Astrocyte of the cerebellum (primary cell): ENCODE results near the gene NEK4.

Experiments used
- DNase-seq: peaks from one replicate; pipeline ENCODE4 v3.0.0-alpha.2; 2011; ENCODE audit warnings: low read depth
- H3K4me3 ChIP-seq: 2 replicates; pipeline ENCODE4 v1.5.1; 2011; ENCODE audit warnings: mild to moderate bottlenecking, low read depth, low read length, moderate library complexity
- in situ Hi-C: cut with HindIII; loops from 2 replicates; pipeline ENCODE4 v1.10.0; 2017; ENCODE audit warnings: low sequenced_read_pairs
- TF ChIP-seq, protein P1 (sequence below): IDR thresholded peaks from 2 replicates; pipeline ENCODE4 v1.5.1; 2012; ENCODE audit warnings: low read length, low read depth, moderate library complexity, mild to moderate bottlenecking; ENCODE audit errors: missing control alignments

The NEK4 gene

DNA sequence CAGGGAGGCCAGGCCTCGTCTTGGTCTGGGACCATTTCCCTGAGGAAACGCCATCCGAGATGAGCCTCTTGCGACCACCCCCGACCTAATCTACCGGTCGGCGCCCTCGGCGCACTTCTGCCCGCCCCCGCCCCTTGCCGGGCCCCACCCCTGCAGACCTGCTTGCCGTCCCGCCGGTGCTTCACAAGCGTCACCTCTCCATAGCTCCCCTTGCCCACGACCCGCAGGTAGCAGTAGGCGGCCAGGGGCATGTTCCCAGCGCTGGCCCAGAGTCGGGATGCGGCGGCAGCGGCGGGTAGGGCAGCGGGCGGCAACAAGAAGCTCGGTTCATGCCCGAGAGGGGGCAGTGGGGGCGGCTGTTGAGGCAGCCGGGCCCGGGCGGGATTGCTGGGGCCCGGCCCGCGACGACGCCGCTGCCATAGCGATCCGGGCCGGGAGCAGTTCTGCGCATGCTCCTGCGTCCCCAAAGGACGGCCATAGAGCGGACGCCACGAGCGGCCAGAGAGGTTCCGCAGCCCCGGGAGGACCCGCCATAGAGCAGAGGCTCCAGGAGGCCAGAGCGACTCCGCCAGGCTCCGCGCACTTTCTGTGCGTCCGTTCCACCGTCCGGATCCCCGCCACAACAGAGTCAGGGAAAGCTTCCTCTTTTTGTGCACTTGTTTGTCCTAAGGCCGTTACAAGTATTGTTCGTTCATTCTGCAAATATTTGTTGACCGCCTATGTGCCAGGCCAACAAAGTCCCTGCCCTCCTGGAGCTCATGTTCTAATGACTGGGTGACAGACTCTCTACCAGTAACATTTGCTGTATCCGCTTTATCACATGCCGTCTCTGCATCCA, at the start of gene NEK4:
Gene NEK4 (minus strand): TSS at position 445 of the 838 bp plus-strand sequence. CDS start 194 bp downstream, at position 251.
- peak; percentile 62 for DNase-seq
- H3K4me3 ChIP-seq: peak within 1 kb of the TSS; percentile 70
- in situ Hi-C loops: no loop called here
- TF ChIP-seq, protein P1, sequence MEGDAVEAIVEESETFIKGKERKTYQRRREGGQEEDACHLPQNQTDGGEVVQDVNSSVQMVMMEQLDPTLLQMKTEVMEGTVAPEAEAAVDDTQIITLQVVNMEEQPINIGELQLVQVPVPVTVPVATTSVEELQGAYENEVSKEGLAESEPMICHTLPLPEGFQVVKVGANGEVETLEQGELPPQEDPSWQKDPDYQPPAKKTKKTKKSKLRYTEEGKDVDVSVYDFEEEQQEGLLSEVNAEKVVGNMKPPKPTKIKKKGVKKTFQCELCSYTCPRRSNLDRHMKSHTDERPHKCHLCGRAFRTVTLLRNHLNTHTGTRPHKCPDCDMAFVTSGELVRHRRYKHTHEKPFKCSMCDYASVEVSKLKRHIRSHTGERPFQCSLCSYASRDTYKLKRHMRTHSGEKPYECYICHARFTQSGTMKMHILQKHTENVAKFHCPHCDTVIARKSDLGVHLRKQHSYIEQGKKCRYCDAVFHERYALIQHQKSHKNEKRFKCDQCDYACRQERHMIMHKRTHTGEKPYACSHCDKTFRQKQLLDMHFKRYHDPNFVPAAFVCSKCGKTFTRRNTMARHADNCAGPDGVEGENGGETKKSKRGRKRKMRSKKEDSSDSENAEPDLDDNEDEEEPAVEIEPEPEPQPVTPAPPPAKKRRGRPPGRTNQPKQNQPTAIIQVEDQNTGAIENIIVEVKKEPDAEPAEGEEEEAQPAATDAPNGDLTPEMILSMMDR: no peak

DNA sequence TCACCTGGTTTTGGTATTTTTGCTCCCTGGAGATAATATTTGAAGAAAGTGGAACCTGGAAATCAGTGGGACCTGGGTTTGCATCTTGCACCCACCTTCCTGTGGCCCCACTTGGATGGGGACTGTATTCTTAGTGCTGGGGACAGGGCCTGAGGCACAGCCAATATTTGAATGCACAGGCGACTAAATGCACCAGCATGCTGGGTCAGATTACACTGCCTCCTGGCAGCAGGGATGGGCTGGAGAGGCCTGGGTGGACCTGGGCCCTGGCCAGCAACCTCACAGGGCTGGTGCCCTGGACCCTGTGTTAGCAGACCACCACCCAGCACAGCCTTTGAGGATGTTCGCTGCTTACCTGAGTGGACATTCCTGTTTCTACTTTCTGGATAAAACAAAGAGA, 49.2 kb upstream of the NEK4 start:
- TF ChIP-seq, protein P1: no peak
- H3K4me3 ChIP-seq: no peak overlapping the region
- in situ Hi-C loops: no loop called here
- no peak for DNase-seq

GRCh38 chr3:52817860-52818259, 47.1 kb upstream of the NEK4 start:
- TF ChIP-seq, protein P1: no peak
- no peak for DNase-seq
- in situ Hi-C loops: no loop called here
- no peak overlapping the region for H3K4me3 ChIP-seq

DNA sequence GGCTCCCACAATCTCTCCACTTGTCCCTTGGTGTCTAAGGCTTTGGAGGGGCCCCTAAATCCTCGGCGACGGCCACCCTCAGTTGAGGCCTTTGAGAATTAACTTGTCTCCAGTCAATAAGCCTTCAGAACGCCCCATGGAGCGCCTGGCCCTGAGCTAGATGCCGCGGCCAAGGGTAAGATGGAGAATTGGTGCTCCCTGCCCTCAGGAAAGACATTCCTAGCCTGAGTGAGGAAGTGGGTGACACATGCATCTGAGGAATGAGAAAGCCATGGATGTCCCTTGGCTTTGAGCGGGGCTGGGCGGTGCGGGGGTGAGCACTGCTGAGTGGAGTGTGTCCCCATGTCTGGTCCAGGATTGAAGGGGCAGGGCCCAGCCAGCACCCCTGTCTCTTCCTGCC, 46.5 kb upstream of the NEK4 start:
- TF ChIP-seq, protein P1: no peak
- no peak for DNase-seq
- in situ Hi-C loops: no loop called here
- H3K4me3 ChIP-seq: no peak overlapping the region

DNA sequence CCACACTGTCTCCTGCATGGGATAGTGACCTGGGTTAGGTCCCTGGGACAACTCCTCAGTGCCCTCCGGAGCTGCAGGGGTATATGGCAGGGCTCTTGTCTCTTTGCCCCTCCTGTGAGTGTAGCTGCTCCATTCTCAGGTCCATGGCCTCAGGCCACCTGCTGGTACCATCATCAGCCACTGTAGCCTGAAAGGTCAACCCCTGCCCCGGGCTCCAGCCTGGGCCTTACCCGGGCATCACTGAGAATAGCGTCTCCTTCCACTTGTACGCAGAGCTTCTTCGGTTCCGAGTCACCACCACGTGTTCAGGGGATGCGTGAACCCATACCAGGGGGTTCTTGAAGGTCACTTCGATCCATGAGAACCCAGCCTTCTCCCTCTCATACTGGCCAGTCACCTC, 45.9 kb upstream of the NEK4 start:
- in situ Hi-C loops: no loop called here
- TF ChIP-seq, protein P1: no peak
- no peak for DNase-seq
- no peak overlapping the region for H3K4me3 ChIP-seq

DNA sequence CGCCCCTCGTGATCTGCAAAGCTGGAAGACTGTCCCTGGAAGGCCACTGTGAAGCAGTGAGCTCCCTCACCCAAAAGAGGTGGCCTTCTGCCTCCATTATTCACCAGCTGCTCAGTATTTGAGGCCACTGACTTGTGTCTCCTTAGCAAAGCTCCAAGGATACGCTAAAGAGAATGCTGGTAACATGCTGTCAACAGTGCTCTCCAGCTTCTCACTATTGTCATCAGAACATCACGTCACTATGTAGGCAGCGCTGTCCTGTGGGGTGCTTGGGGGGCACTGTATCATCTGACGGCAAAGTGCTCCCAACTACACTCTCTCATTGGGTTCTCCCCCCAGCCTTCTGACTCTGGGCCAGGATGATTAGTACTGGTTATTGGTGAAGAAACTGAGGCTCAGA, 45.5 kb upstream of the NEK4 start:
- TF ChIP-seq, protein P1: no peak
- DNase-seq: no peak
- in situ Hi-C loops: no loop called here
- no peak overlapping the region for H3K4me3 ChIP-seq

DNA sequence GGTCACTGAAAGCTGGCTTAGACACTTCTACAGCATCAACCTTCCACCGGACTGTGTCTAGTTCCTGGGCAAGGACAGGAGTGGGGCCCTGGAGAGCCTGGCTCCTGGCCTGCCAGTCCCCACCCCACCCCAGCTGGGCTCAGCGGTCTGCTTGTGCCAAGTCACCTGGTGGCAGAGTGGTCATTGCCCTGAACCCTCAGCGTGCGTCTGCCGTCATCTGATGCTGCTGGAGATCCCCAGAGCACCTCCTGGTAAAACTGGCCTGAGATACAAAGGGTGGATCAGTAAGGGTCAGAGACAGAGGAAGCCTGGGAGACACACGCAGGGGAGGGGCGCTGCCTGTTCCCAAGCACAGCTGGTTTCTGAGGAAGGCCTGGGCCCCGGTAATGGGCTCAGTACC, 43.1 kb upstream of the NEK4 start:
- in situ Hi-C loops: no loop called here
- DNase-seq: no peak
- TF ChIP-seq, protein P1: no peak
- H3K4me3 ChIP-seq: no peak overlapping the region
